Sigmoid colon (tissue), 4 donors: ENCODE results near the gene UPF3A.

ENCODE experiments used
- CTCF ChIP-seq, 4 experiments: fragments of 450-650 bp in 3 of 4; fragments of 200-600 bp in 1 of 4; IDR thresholded peaks; one replicate each; pipeline ENCODE4 v1.5.1; 2016 to 2019; ENCODE audit warnings: antibody characterized with exemption in 4 of 4, mild to moderate bottlenecking in 3 of 4, moderate library complexity in 2 of 4
- EP300 ChIP-seq, 4 donors: sonication (generic); formaldehyde crosslinking; IDR thresholded peaks; one replicate each; pipeline ENCODE4 v1.6.1; 2017; ENCODE audit warnings: antibody characterized with exemption in 4 of 4
- POLR2A ChIP-seq, 2 donors: fragments of 450-650 bp; IDR thresholded peaks; one replicate each; pipeline ENCODE4 v1.6.1; 2016; ENCODE audit warnings: antibody characterized with exemption in 2 of 2, mild to moderate bottlenecking in 2 of 2, moderate library complexity in 2 of 2

- TF ChIP-seq CTCF (IDR thresholded peaks at IDR 0.05), result no peak
- TF ChIP-seq EP300 (IDR thresholded peaks at IDR 0.05), result no peak
- TF ChIP-seq POLR2A (IDR thresholded peaks at IDR 0.05), result no peak
Measured at GRCh38 chr13:114235697-114236096, 45.7 kb upstream of the UPF3A start.
